ENCODE data around the gene ZZZ3. TPM values are rescaled to one million over a fixed set of nuclear protein-coding genes. Genes with fewer than 3 reads are reported as not detected.
"Not testable (repeated sequence)": the region's sequence is repeated elsewhere in the genome, so short reads cannot be mapped to it uniquely, and the experiment has no call there.

ZZZ3 gene
- 30.5 and 32.5 TPM in 2 replicates for polyA plus RNA-seq (2014; cell fraction: cytosol; rRNA removed)
- 25.2 and 28.6 TPM in 2 replicates for polyA plus RNA-seq (2014; cell fraction: nucleus; rRNA removed)

- DNase-seq (ENCODE audit: low spot score): peak; percentile 96
Measured at GRCh38 chr1:77682460-77683159, at the start of gene ZZZ3. ZZZ3 (minus strand) TSS chr1:77682658; CDS start chr1:77633354, 49,304 bp downstream.

GRCh38 chr1:77732090-77732489 is 49.6 kb upstream of the ZZZ3 start:
- no peak for DNase-seq (ENCODE audit: low spot score)

- DNase-seq (ENCODE audit: low spot score): no peak
Measured at GRCh38 chr1:77725706-77726105, 43.2 kb upstream of the ZZZ3 start.

GRCh38 chr1:77718181-77718580 is 35.7 kb upstream of the ZZZ3 start:
- DNase-seq (ENCODE audit: low spot score): no peak

- DNase-seq (ENCODE audit: low spot score): no peak
Measured at GRCh38 chr1:77716065-77716464, 33.6 kb upstream of the ZZZ3 start.

GRCh38 chr1:77709727-77710126 is 27.3 kb upstream of the ZZZ3 start:
- no peak for DNase-seq (ENCODE audit: low spot score)

GRCh38 chr1:77706321-77706720 is 23.9 kb upstream of the ZZZ3 start:
- no peak for DNase-seq (ENCODE audit: low spot score)

DNA sequence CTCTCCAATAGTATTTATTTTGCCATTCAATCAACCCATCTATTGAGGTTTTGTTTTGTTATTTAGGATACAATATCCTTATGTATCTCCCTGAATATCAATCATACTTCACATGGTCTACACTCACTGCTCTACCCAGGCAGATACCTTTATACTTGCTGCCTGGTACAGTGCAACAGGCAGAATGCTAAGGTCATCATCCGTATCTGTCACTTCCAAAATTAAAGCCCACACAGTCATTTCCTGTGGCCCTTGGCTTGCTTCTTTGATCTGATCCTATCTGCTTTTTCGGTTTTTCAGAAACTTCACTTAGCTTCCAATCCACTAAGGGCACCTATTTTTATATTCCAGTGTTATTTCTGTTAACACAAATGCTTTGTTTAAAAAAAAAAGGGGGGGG is 22.3 kb upstream of the ZZZ3 start:
- no peak for DNase-seq (ENCODE audit: low spot score)

DNA sequence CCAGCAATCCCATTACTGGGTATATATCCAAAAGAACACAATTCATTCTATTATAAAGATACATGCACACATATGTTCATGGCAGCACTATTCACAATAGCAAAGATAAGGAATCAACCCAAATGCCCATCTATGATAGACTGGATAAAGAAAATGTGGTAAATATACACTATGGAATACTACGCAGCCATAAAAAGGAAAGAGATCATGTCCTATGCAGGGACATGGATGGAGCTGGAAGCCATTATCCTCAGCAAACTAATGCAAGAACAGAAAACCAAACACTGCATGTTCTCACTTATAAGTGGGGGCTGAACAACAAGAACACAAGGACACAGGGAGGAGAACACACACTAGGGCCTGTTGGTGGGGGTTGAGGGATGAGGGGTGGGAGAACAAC is 17.2 kb upstream of the ZZZ3 start:
- DNase-seq (ENCODE audit: low spot score): not testable (repeated sequence)

DNA sequence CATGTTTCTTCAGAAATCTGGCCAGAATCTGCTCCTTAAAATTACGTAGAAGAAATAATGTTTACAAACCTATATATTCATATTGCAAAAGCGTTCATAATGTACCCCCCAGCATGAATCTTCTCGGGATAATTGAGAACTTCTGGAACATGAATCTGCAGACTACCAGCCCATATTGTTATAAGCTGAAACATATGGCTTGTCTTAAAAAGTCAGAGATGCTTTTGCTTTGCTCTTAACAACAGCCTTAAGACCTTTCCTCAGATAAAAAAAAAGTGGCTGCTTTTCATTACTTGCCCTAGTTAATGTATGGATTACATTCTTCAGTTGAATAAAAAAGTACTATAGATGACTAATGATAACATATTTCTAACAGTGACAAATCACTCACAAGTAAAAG is 15.0 kb upstream of the ZZZ3 start:
- DNase-seq (ENCODE audit: low spot score): no peak

GRCh38 chr1:77688939-77689338 is 6.5 kb upstream of the ZZZ3 start:
- no peak for DNase-seq (ENCODE audit: low spot score)

- DNase-seq (ENCODE audit: low spot score): no peak
Measured at GRCh38 chr1:77687519-77687906, 5.1 kb upstream of the ZZZ3 start.

GRCh38 chr1:77686796-77687518 is 4.5 kb upstream of the ZZZ3 start:
- no peak for DNase-seq (ENCODE audit: low spot score)

DNA sequence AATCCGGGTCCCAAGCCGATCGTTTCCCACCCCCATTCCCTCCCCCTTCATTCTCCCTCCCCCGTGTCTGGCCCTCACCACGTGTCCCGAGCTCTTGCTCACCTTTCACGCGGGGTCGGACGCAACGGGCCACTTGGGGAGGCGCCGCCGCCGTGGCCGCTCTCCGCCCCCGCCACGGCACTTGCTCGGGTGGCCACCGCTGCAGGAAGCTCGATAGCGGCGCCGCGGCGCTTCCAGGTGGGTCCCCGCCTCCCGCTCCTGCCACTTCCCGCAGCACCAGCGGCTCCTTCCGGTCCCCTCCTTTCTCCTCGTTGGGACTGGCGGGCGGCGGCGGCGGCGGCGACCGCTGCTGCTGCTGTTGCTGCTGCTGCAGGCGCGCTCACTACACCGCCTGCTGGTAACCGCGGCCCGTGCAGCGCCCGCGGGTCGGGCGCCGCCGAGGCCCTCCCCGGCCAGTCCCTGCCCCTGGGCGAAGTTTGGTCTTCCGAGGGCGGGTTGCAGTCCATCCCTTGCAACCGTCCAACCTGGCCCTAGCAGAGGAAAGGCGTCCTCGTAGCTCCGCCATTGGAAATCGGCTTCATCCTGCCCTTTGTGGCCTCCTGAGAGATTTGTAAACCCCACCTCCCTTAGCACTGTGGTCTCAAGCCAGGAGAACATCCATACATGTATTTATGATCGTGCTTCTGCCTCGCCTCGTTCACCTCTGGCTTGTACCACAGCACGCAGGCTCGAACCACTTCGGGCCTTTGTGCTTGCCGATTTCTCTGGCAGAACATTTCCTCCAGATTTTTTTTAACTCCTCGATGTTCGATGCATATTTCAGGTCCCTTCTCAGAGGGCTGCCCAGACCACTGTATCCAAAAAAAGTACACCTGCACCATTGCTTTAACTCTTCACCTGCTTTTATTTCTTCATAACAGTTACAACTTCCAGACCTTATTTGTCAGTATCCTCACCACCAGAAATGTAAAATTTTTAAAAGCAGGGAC is 996 bp upstream of the ZZZ3 start:
- peak; percentile 92 for DNase-seq (ENCODE audit: low spot score)

- DNase-seq (ENCODE audit: low spot score): no peak
Measured at GRCh38 chr1:77680173-77680572, 2.3 kb downstream of the ZZZ3 start.

DNA sequence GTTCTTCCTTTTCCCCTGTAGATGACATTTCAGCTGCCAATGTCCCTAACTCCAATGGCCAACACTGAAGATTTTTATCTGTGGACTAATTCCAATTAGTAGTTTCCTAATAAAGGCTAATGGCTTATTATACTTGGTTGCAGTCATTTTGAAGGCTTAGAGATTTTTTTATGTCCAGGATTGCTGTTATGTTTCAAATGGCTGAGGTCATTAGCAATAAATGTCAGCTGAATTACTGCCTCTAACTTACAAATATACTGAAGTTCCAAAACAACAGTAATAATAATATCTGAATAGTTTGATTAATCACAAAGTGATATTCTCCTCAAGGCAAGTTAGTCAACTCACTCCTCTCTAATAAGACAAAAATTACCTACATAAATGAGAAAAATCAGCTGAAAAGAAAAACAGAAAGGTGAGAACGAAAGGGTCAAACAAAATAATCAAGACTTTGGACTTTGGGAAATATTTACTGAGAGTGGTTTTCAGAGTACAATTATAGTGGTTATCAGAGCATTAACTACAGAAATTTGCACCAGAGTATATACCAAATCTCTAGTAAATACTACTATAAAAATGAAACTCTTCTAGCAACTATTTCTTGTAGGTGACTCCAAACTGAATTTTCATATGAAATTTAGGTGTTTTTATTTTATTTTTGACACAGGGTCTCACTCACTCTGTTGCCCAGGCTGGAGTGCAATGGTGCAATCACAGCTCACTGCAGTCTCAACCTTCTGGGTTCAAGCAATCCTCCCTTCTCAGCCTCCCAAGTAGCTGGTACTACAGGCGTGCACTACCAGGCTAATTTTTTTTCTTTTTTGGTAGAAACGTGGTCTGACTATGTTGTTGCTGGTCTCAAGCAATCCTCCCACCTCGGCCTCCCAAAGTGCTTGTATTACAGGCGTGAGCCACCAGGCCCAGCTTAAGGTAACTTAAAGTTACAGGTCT is 3.5 kb downstream of the ZZZ3 start:
- no peak for DNase-seq (ENCODE audit: low spot score)

DNA sequence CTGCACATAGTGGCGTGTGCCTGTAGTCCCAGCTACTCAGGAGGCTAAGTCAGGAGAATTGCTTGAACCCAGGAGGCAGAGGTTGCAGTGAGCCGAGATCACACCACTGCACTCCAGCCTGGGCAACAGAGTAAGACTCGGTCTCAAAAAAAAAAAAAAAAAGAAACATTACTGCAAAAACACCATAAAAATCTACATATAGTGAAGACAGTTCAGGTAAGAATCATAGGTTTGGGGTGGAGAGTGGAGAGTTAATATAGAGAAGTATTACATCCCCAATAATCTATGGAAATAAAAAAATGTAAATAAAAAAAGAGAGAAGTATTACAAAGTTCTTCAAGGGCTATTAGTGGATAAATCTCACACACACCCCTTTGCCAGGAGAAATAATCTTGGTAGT is 7.7 kb downstream of the ZZZ3 start:
- not testable (repeated sequence) for DNase-seq (ENCODE audit: low spot score)

DNA sequence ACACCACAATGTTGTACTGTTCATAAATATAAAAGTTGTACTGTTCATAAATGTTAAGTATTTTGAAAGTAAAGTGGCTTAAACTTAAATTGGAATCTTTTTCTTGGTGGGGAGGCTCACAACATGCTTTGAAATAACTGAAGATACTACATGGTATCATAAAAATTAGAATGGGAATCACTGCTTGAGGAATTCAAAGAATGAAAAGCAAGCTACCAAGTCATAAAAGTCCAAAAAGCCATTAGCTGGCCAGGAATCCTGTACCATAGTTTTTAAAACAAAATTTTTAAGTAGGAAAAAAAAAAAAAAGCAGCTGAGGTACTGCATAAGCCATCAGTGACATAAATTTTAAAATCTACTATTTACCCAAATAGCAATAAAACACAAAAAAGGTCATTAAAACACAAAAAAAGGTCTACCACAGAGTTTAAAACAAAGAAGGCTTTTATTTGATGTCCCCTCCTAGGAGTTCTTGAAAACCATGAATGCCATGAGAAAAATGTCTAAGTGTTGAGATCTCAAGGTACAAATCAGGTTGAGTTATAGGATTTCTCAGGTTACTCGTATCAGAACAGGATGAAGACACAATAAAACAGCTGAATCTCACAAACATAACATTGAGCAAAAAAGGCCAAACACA is 8.6 kb downstream of the ZZZ3 start:
- DNase-seq (ENCODE audit: low spot score): no peak

- no peak for DNase-seq (ENCODE audit: low spot score)
Measured at GRCh38 chr1:77673030-77673429, 9.4 kb downstream of the ZZZ3 start.

DNA sequence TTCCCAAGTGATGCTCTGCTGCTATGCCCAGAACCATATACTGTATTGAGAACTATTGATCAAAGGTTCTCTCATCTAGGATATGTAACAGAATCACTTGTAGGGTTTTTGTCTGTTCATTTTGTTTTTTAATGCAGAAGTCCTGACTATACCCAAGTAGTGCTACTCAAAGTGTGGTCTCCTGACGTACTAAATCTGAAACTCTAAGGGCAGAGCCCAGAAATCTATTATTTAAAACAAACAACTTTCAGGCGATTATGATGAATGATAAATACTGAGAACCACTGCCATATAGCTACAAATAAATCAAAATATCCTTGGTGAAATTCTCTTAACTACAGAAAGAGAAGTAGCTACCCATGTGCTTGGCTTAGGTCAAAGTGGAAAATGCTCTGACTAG is 10.1 kb downstream of the ZZZ3 start:
- no peak for DNase-seq (ENCODE audit: low spot score)
